ENCODE measurements around the gene PTGIR. TPM values are rescaled to one million over a fixed set of nuclear protein-coding genes. Genes with fewer than 3 reads are reported as not detected.

The PTGIR gene
- total RNA-seq, 4 donors from 2014 or later: 0.51 to 3.6 (median 2.1) TPM

DNA sequence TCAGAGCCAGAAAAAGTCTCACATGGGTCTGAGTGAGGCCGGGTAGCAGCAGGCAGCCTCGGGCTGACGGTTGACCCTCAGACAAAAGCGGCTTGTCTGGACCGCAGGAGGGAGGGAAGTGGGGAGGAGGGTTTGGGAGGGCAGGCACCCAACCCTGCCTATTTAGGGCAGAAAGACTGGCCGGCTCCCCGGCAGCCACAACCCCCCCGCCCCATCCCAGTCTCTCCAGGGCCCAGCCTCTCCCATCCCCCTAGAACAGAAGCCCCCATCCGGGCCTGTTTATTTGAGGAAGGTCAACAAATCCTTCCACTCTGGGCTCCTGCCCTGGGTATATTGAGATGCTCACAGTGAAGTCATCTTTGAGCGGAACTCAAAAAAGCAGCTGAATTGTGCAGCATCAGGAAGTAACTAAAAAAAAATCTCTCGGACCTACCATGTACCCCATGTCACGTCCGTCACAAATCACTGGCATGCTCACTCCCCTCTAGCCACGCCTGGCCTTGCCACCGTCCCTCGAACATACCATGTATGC lies 29.8 kb upstream of the PTGIR start:
- no peak for TF ChIP-seq CTCF (IDR thresholded peaks at IDR 0.05)
- no peak for TF ChIP-seq POLR2A (IDR thresholded peaks at IDR 0.05)
- H3K4me3 ChIP-seq (ENCODE audit: low read depth, poor library complexity, severe bottlenecking): no peak overlapping the region
- DNase-seq (ENCODE audit: low spot score in 2 of 2): no peak
- intact Hi-C loops (cut with DNase I; ENCODE audit: low total_unique reads): no loop called here
- WGBS, 2 donors: 62 to 73% methylated on average over 16 of the region's 16 CpGs

GRCh38 chr19:46650445-46650844 lies 25.6 kb upstream of the PTGIR start:
- intact Hi-C loops (cut with DNase I; ENCODE audit: low total_unique reads): no loop called here
- no peak for DNase-seq (ENCODE audit: low spot score in 2 of 2)
- 86 to 92% methylated on average over 7 of the region's 7 CpGs for WGBS, 2 donors
- TF ChIP-seq POLR2A (IDR thresholded peaks at IDR 0.05) (no peak), CTCF (IDR thresholded peaks at IDR 0.05) (no peak)
- no peak overlapping the region for H3K4me3 ChIP-seq (ENCODE audit: low read depth, poor library complexity, severe bottlenecking)

DNA sequence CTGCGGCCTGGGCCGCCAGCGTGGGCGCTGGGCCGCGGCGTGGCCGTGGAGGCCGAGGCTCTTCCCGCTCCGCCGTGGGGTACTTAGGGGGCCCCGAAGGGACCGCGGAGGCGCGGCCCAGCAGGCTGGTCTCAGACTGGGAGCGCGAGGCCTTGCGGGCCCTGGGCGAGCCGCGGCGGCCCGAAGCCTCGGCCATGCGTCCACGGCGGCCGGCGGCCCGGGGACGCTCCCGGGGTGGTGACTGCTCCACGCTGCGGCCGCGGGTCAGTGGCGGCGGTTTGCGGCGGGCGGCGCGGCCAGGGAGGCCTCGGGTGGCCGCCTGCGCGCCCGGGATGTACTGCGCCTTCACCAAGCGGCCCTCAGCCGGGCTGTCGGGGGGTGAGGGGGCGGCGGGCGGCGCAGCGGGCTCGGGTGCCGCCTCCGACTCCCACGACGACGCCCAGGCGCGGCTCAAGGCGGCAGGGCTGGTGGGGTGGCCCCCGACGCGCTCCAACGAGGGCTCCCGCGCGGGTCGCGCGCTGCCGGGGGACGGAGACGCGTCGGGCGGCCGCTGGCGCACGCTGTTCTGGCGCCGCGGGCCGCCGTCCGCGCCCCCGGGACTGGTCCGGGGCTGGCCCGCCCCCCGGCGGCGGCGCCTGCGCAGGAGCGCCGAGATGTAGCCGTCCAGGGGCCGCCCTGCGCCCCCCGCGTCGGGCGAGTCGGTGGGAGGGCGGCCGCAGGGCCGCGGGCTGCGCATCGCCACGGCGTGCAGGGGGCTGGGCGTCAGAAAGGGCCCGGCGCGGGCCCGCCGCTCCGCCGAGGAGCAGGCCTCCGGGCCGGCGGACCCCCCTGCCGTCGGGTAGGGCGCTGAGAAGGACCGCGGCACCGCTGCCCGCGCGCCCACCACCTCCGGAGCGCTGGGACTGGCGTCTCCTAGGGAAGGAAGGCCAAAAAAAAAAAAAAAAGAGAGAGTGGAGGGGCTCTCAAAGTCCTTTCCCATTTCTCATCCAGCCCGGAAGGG lies 24.4 kb upstream of the PTGIR start:
- H3K4me3 ChIP-seq (ENCODE audit: low read depth, poor library complexity, severe bottlenecking): no peak overlapping the region
- intact Hi-C loops (cut with DNase I; ENCODE audit: low total_unique reads): no loop called here
- DNase-seq (ENCODE audit: low spot score in 2 of 2): no peak
- WGBS, 2 donors: 43 to 44% methylated on average over 61 to 72 of the region's 144 CpGs
- TF ChIP-seq POLR2A (IDR thresholded peaks at IDR 0.05): no peak
- no peak for TF ChIP-seq CTCF (IDR thresholded peaks at IDR 0.05)

- TF ChIP-seq CTCF (IDR thresholded peaks at IDR 0.05): no peak
- TF ChIP-seq POLR2A (IDR thresholded peaks at IDR 0.05): no peak
- DNase-seq (ENCODE audit: low spot score in 2 of 2): no peak
- 41 to 56% methylated on average over 25 to 32 of the region's 63 CpGs for whole genome bisulfite sequencing, 2 donors
- H3K4me3 ChIP-seq (ENCODE audit: low read depth, poor library complexity, severe bottlenecking): no peak overlapping the region
- intact Hi-C loops (cut with DNase I; ENCODE audit: low total_unique reads): no loop called here
Observed at GRCh38 chr19:46648060-46648960, 23.4 kb upstream of the PTGIR start.

DNA sequence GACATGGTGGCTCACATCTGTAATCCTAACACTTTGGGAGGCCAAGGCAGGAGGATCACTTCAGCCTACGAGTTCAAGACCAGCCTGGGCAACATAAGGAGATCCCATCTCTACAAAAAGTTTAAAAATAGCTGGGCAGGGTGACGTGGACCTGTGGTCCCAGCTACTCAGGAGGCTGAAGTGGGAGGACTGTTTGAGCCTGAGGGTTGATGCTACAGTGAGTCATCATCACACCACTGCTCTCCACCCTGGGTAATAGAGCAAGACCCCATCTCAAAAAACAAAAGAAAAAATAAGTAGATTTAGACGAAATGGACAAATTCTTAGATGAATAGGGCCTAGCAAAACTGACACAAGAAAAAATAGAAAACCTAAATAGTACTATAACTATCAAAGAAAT lies 21.5 kb upstream of the PTGIR start:
- no peak for DNase-seq (ENCODE audit: low spot score in 2 of 2)
- TF ChIP-seq POLR2A (IDR thresholded peaks at IDR 0.05) (no peak), CTCF (IDR thresholded peaks at IDR 0.05) (no peak)
- 81 to 85% methylated on average over 3 of the region's 3 CpGs for WGBS, 2 donors
- H3K4me3 ChIP-seq (ENCODE audit: low read depth, poor library complexity, severe bottlenecking): no peak overlapping the region
- intact Hi-C loops (cut with DNase I; ENCODE audit: low total_unique reads): no loop called here

Measured in lower leg skin (tissue), 4 donors.